GM21367 (cell line): Measurements from ENCODE around the gene DDX24.
"Not testable (repeated sequence)": the region's sequence is repeated elsewhere in the genome, so short reads cannot be mapped to it uniquely, and the experiment has no call there.

Source experiments
- ATAC-seq: cut with Tn5 transposase; IDR thresholded peaks from one replicate; pipeline ENCODE4 v1.9.1; 2021; ENCODE audit not compliant: unreplicated experiment

The DDX24 gene

GRCh38 chr14:94087891-94088290 lies 6.9 kb upstream of the DDX24 start:
- ATAC-seq = no peak

GRCh38 chr14:94081386-94081820 lies 401 bp upstream of the DDX24 start:
- peak; percentile 19 for ATAC-seq

DNA sequence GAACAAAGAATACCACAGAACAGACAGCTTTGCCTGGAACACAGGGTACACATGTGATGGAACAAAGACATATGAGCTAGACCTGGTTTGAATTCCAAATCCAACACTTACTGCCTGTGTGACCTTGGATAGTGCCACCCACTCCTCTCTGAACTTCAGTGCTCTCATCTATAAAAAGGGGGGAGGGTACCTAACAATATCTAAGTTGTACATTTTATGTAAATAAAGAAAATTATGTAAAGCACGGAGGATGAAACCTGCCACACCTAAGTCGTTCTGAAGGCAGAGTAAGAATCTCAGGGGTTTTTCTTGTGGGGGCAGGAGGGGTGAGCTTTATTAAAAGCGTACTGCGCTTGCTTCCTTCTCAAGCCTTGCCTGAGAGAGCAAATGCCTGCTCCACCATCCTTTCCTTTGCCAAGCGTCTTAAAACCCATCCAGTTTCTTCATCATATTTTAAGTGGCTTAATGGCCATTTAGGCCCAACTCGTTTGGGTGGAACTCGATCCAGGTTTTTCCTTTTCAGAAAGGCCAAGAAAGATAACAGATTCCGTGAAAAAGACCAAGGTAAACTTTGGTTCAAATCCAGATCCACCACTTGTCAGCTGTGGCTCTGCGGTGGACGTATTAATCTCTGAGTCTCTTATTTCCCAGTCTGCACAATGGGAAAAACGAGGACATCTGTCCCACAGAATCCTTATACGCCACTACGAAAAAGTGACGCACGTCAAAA lies 946 bp downstream of the DDX24 start:
- no peak for ATAC-seq

DNA sequence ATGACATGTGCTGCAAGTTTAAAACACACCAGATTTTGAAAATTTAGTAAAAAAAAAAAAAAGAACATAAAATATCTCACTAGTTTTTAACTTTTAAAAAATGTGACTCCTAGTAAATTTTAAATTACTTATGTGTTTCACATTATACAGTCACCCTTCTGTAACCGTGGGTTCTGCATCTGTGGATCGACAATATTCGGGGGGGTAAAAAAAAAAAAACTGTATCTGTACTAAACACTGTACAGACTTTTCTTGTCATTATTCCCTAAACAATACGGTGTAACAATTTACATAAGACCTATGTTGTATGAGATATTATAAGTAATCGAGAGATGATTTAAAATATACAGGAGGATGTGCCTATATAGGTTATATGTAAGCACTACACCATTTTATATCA lies 3.2 kb downstream of the DDX24 start:
- no peak for ATAC-seq

DNA sequence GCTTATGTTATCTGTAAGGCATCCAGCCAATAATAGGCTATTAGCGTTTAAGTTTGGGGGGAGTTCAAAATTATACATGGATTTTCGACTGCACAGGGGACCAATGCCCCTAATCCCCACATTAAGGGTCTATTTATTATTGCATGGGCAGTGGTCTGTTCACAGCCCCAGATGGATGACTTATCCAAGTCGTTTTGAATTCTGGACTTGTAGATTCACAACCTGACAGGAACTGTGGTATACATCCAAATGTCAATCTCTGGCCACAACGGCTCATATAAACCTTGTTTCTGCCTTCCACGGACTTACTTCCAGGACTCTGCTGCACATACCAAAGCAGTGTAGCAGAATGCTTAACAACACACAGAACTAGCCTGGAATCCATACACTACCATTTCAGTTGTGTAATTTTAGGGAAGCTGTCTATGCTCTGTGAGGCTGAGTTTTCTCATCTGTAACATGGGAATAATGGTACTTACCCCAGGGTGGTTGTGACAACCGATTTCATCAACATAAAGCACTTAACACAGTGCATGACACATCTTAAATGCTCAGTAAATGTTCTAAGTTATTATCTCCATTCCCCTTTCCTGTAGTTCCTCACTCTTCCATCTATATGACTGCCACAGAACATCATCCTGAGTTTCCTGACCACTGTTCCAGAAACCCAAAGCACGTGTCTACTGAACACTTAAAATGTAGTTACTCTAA lies 3.7 kb downstream of the DDX24 start:
- no peak for ATAC-seq

DNA sequence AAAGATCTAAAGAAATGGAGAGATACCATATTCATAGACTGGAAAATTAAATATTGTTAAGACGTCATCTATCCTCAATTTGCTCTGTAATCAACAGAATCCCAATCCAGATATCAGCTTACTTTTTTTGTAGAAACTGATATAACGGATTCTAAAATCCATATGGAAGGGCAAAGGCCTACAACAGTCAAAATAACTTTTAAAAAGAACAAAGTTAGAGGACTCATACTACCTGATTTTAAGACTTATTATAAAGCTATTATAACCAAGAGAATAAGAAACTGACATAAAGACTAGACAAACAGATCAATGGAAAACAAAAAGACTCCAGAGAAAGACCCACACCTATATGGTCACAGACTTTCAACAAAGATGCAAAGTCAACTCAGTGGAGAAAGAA lies 6.0 kb downstream of the DDX24 start:
- no peak for ATAC-seq

GRCh38 chr14:94074534-94074933 lies 6.5 kb downstream of the DDX24 start:
- no peak for ATAC-seq

DNA sequence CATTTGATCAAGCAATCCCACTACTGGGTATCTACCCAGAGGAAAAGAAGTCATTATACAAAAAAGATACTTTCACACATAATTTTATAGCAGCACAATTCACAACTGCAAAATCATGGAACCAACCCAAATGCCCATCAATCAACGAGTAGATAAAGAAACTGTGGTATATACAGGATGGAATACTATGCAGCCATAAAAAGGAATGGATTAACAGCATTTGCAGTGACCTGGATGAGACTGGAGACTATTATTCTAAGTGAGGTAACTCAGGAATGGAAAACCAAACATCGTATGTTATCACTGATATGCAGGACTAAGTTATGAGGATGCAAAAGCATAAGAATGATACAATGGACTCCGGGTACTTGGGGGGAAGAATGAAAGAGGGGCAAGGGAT lies 8.9 kb downstream of the DDX24 start:
- not testable (repeated sequence) for ATAC-seq

GRCh38 chr14:94066089-94066676 lies 14.8 kb downstream of the DDX24 start:
- no peak for ATAC-seq

DNA sequence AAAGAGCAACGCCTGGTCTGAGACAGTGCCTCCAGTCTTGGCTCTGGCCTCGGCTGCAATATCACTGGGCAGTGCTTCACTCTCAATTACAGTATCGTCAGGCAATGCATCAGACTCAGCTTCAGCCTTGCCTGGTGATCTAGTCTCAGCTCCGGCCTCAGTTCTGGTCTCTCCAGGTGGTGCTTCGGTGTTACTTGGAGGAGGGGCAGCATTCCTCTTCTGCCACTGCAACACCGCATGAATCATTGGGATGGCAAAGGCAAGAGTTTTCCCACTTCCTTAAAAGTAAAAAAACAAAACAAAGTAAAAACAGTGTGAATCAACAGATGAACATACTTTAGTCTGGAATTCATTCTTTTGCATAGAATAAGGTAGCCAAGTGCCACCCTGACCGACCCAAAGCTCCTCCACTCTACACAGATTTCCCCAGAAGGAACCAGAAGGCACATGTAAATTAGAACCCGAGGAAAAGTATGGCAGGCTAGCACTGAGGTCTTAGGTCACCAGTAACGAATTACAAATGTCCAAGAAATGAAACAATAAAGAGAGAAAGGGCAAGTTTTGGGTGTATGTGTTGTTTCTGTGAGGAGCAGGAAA lies 18.6 kb downstream of the DDX24 start:
- ATAC-seq = no peak

- no peak for ATAC-seq
Measured at GRCh38 chr14:94059998-94060397, 21.0 kb downstream of the DDX24 start.

GRCh38 chr14:94058674-94059138 lies 22.3 kb downstream of the DDX24 start:
- no peak for ATAC-seq

- no peak for ATAC-seq
Measured at GRCh38 chr14:94058128-94058673, 22.8 kb downstream of the DDX24 start.

DNA sequence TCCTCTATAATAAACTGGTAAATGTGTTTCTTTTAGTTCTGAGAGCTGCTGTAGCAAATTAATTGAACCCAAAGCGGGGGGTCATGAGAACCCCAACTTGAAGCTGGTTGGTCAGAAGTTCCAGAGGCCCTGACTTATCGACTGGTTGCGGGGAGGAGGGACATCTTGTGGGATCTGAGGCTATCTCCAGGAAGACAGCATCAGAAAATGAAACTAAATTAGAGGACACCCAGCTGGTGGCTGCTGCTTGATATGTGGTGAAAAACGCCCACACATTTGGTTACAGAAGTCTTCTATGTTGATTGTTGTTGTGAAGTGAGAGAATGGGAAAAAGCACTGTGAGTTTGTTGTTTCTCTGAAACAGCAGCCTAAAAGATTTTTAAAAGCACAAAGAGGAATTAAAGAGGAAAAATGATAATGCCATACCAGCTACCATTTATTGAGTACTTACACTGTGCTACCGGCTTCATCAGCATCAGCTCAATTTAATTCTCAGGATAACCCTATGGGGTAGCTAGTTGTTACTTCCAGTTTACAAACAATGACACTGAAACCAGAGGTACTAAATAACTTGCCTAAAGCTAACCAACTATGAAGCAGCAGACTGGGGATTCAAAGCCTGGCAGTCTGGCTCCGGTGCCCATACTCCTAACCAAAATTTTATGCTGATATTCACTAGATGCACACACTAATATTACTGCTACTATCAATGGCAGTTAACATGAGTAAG lies 24.3 kb downstream of the DDX24 start:
- peak; percentile 79 for ATAC-seq

- ATAC-seq = no peak
Measured at GRCh38 chr14:94054936-94055335, 26.1 kb downstream of the DDX24 start.

DNA sequence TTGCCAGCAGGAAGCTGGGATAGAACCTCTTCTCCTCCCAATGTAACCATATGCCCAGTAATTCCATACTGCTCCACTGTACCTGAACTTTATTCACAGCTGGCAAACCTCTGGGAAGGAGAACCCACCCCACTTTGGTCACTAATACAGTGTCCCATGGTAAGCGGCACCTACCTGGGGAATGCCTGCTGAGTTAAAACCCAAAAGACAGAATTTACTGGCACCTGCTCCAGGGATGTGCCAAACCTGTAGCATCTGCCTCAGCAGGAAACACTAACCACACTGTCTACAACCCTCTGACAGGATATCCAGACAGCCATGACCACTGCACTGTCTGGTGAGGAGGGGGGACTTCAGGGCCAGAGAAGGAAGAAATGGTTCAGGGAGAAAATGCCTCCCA lies 26.6 kb downstream of the DDX24 start:
- ATAC-seq = no peak

- ATAC-seq = no peak
Measured at GRCh38 chr14:94052662-94053061, 28.3 kb downstream of the DDX24 start.

DNA sequence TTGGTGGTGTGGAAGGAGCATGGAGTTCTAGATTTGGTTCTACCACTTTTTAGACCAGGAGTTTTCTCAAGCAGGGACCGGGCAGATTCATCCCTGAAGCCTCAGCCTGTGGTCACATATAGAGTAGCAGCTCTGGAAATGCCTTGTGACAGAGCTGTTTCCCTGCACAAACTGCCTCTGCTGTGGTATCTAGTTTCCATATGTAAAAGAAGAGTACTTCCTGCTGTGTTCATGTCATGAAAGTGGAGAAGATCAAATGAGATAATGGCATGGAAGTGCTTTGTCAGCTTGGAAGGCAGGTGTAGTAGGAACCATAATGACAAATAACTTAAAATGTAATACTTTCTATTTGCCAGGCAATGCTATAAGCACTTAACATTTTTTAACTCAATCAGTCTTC lies 28.8 kb downstream of the DDX24 start:
- ATAC-seq = no peak

- no peak for ATAC-seq
Measured at GRCh38 chr14:94051779-94052178, 29.2 kb downstream of the DDX24 start.

GRCh38 chr14:94051115-94051514 lies 29.9 kb downstream of the DDX24 start:
- no peak for ATAC-seq
